ENCODE measurements around the gene CCSER1. TPM values are rescaled to one million over a fixed set of nuclear protein-coding genes. Genes with fewer than 3 reads are reported as not detected.

Gene CCSER1
- polyA plus RNA-seq, 1 donor from 2014 or later, result 20.8 TPM

GRCh38 chr4:91298824-91299223 is 1171.6 kb downstream of the CCSER1 start:
- Histone ChIP-seq H3K9me2 (ENCODE audit: insufficient read depth, low read length) (no peaks in the 10 kb centered on the region), H3K4me2 (ENCODE audit: low read length) (no peak overlapping the region), H4K20me1 (ENCODE audit: insufficient read depth) (no peaks in the 10 kb centered on the region), H3K27ac (ENCODE audit: low read length) (no peak overlapping the region), H3K36me3 (ENCODE audit: insufficient read depth, low read length) (no peaks in the 10 kb centered on the region), H3F3A (ENCODE audit: insufficient read depth, low read length, poor library complexity, severe bottlenecking) (no peaks in the 10 kb centered on the region), H3K4me3 (ENCODE audit: low read length) (no peak overlapping the region), H3K79me2 (replicated peaks; ENCODE audit: insufficient read depth, low read length) (no peaks in the 10 kb centered on the region), H3K9me3 (ENCODE audit: low read length) (no peaks in the 10 kb centered on the region), H2AFZ (ENCODE audit: low read depth, low read length) (no peak overlapping the region), H3K27me3 (ENCODE audit: insufficient read depth, low read depth, low read length) (no peaks in the 10 kb centered on the region), H3K9ac (ENCODE audit: low read length) (no peak overlapping the region)
- TF ChIP-seq TAF1 (IDR thresholded peaks at IDR 0.05; ENCODE audit: low read depth), result no peak

- Histone ChIP-seq H3K9me3 (ENCODE audit: low read length) (no peaks in the 10 kb centered on the region), H3K36me3 (ENCODE audit: insufficient read depth, low read length) (no peaks in the 10 kb centered on the region), H3F3A (ENCODE audit: insufficient read depth, low read length, poor library complexity, severe bottlenecking) (no peaks in the 10 kb centered on the region), H3K9me2 (ENCODE audit: insufficient read depth, low read length) (no peaks in the 10 kb centered on the region), H3K4me3 (ENCODE audit: low read length) (no peak overlapping the region), H2AFZ (ENCODE audit: low read depth, low read length) (no peak overlapping the region), H3K4me2 (ENCODE audit: low read length) (no peak overlapping the region), H3K9ac (ENCODE audit: low read length) (no peak overlapping the region), H3K27me3 (ENCODE audit: insufficient read depth, low read depth, low read length) (no peaks in the 10 kb centered on the region), H4K20me1 (ENCODE audit: insufficient read depth) (no peaks in the 10 kb centered on the region), H3K27ac (ENCODE audit: low read length) (no peak overlapping the region), H3K79me2 (replicated peaks; ENCODE audit: insufficient read depth, low read length) (no peaks in the 10 kb centered on the region)
- TF ChIP-seq TAF1 (IDR thresholded peaks at IDR 0.05; ENCODE audit: low read depth) (no peak), EZH2 (IDR thresholded peaks at IDR 0.05; ENCODE audit: borderline replicate concordance, insufficient read depth, low read length, poor library complexity, severe bottlenecking) (no peak), SMC3 (conservative IDR thresholded peaks at IDR 0.05; ENCODE audit: poor library complexity) (no peak), EP300 (conservative IDR thresholded peaks at IDR 0.05; ENCODE audit: poor library complexity, severe bottlenecking) (no peak), POLR2AphosphoS5 (IDR thresholded peaks at IDR 0.05) (no peak), CTCF (IDR thresholded peaks at IDR 0.05; ENCODE audit: poor library complexity, severe bottlenecking) (no peak), RAD21 (conservative IDR thresholded peaks at IDR 0.05) (no peak)
Observed at GRCh38 chr4:91302120-91302519, 1174.9 kb downstream of the CCSER1 start.

GRCh38 chr4:91304292-91304691 is 1177.1 kb downstream of the CCSER1 start:
- H3K27me3 ChIP-seq (ENCODE audit: insufficient read depth, low read depth, low read length), result no peaks in the 10 kb centered on the region
- no peaks in the 10 kb centered on the region for H3K9me2 ChIP-seq (ENCODE audit: insufficient read depth, low read length)
- no peak for TF ChIP-seq EP300 (conservative IDR thresholded peaks at IDR 0.05; ENCODE audit: poor library complexity, severe bottlenecking)
- TF ChIP-seq RAD21 (conservative IDR thresholded peaks at IDR 0.05), result no peak
- no peak for TF ChIP-seq SMC3 (conservative IDR thresholded peaks at IDR 0.05; ENCODE audit: poor library complexity)
- no peak for TF ChIP-seq CTCF (IDR thresholded peaks at IDR 0.05; ENCODE audit: poor library complexity, severe bottlenecking)
- no peak for TF ChIP-seq POLR2AphosphoS5 (IDR thresholded peaks at IDR 0.05)
- TF ChIP-seq EZH2 (IDR thresholded peaks at IDR 0.05; ENCODE audit: borderline replicate concordance, insufficient read depth, low read length, poor library complexity, severe bottlenecking), result no peak
- no peak for TF ChIP-seq REST (IDR thresholded peaks at IDR 0.05; ENCODE audit: borderline replicate concordance)
- no peak for TF ChIP-seq MXI1 (conservative IDR thresholded peaks at IDR 0.05; ENCODE audit: poor library complexity, severe bottlenecking)
- TF ChIP-seq TAF1 (IDR thresholded peaks at IDR 0.05; ENCODE audit: low read depth), result no peak
- no peak overlapping the region for H3K4me2 ChIP-seq (ENCODE audit: low read length)
- no peak overlapping the region for H3K9ac ChIP-seq (ENCODE audit: low read length)
- H4K20me1 ChIP-seq (ENCODE audit: insufficient read depth), result no peaks in the 10 kb centered on the region
- H3K36me3 ChIP-seq (ENCODE audit: insufficient read depth, low read length), result no peaks in the 10 kb centered on the region
- H3K27ac ChIP-seq (ENCODE audit: low read length), result no peak overlapping the region
- no peaks in the 10 kb centered on the region for H3K79me2 ChIP-seq (replicated peaks; ENCODE audit: insufficient read depth, low read length)
- no peaks in the 10 kb centered on the region for H3K9me3 ChIP-seq (ENCODE audit: low read length)
- H3K4me3 ChIP-seq (ENCODE audit: low read length), result no peak overlapping the region
- H3F3A ChIP-seq (ENCODE audit: insufficient read depth, low read length, poor library complexity, severe bottlenecking), result no peaks in the 10 kb centered on the region
- no peak overlapping the region for H2AFZ ChIP-seq (ENCODE audit: low read depth, low read length)

Data from neural cell (in vitro differentiated cells).